ENCODE results near the gene ZMYM2.

- TF ChIP-seq CTCF (IDR thresholded peaks at IDR 0.05) (no peak), POLR2A (IDR thresholded peaks at IDR 0.05) (no peak), POLR2AphosphoS5 (IDR thresholded peaks at IDR 0.05) (no peak)
Observed at GRCh38 chr13:20043207-20043925, 84.8 kb downstream of the ZMYM2 start.

Measured in suprapubic skin (tissue), 4 donors.